Muscle of leg (tissue), 11 donors: ENCODE results near the gene ARPP19. TPM values are rescaled to one million over a fixed set of nuclear protein-coding genes. Genes with fewer than 3 reads are reported as not detected.
"Not testable (repeated sequence)": the region's sequence is repeated elsewhere in the genome, so short reads cannot be mapped to it uniquely, and the experiment has no call there.

ENCODE experiments used
- DNase-seq: peaks from one replicate; pipeline ENCODE4 v3.0.0; 2013
- H3K27ac ChIP-seq: one replicate; pipeline ENCODE4 v1.5.1; 2013; ENCODE audit warnings: mild to moderate bottlenecking, low read length, control low read depth
- H3K27me3 ChIP-seq: one replicate; pipeline ENCODE4 v1.6.1; 2013; ENCODE audit warnings: low read length; ENCODE audit not compliant: control insufficient read depth, insufficient read depth
- H3K36me3 ChIP-seq: one replicate; pipeline ENCODE4 v1.6.1; 2013; ENCODE audit warnings: low read length; ENCODE audit not compliant: control insufficient read depth, insufficient read depth
- H3K4me1 ChIP-seq: one replicate; pipeline ENCODE4 v1.6.1; 2013; ENCODE audit warnings: low read length; ENCODE audit not compliant: control insufficient read depth, insufficient read depth
- H3K4me3 ChIP-seq: one replicate; pipeline ENCODE4 v1.5.1; 2013; ENCODE audit warnings: low read length, control low read depth
- H3K9me3 ChIP-seq: replicated peaks from 2 replicates; pipeline ENCODE4 v1.6.1; 2013; ENCODE audit warnings: low read depth, low read length; ENCODE audit not compliant: control insufficient read depth
- WGBS: methylation state at CpG from one replicate; pipeline ENCODE4 v1.1.5; 2013; ENCODE audit warnings: missing lambda C conversion rate; ENCODE audit not compliant: insufficient coverage; 5-methylcytosine and 5-hydroxymethylcytosine counted together
- polyA plus RNA-seq, 8 donors: library from polyadenylated mRNA; unstranded; fragments of 120-200 nt; gene quantifications; one replicate each; pipeline versions ENCODE4 v1.2.1 to v1.2.3, GENCODE V29; 2013; ENCODE audit warnings: inconsistent platforms in 1 of 8, low replicate concordance in 1 of 8; ENCODE audit not compliant: insufficient read length in 8 of 8, insufficient read depth in 1 of 8
- total RNA-seq: library from RNA; stranded (reverse); fragments of 120-200 nt; gene quantifications from one replicate; pipeline ENCODE4 v1.2.4, GENCODE V29; 2013

ARPP19 gene
- total and polyA plus RNA-seq, 9 donors: 60.4 to 72.3 (median 65.7) TPM

GRCh38 chr15:52574623-52575022 lies 5.8 kb upstream of the ARPP19 start:
- WGBS: 91% methylated on average over 3 of the region's 3 CpGs
- H3K4me1 ChIP-seq, H3K4me3 ChIP-seq, DNase-seq, H3K27me3 ChIP-seq, H3K36me3 ChIP-seq, H3K27ac ChIP-seq, H3K9me3 ChIP-seq: not testable (repeated sequence)

GRCh38 chr15:52567871-52568600 lies 794 bp downstream of the ARPP19 start:
- WGBS: 0% methylated on average over 12 of the region's 25 CpGs
- no peaks in the 10 kb centered on the region for H3K27me3 ChIP-seq
- H3K9me3 ChIP-seq: no peaks in the 10 kb centered on the region
- peak overlapping the region; percentile 85 for H3K4me3 ChIP-seq
- peak; percentile 69 for DNase-seq
- no peaks in the 10 kb centered on the region for H3K36me3 ChIP-seq
- H3K27ac ChIP-seq: peak overlapping the region; percentile 94
- peaks cover 12% of the 10 kb centered on the region for H3K4me1 ChIP-seq

- Histone ChIP-seq H3K9me3 (no peaks in the 10 kb centered on the region), H3K36me3 (no peaks in the 10 kb centered on the region), H3K4me1 (peaks cover 12% of the 10 kb centered on the region), H3K4me3 (no peak overlapping the region), H3K27me3 (no peaks in the 10 kb centered on the region), H3K27ac (no peak overlapping the region)
- WGBS: 100% methylated on average over 1 of the region's 4 CpGs
- no peak for DNase-seq
Observed at GRCh38 chr15:52566889-52567288, 1.9 kb downstream of the ARPP19 start.

- WGBS: 100% methylated on average over 3 of the region's 13 CpGs
- DNase-seq: peak; percentile 37
- not testable (repeated sequence) for H3K4me3 ChIP-seq, H3K27ac ChIP-seq, H3K36me3 ChIP-seq, H3K9me3 ChIP-seq, H3K27me3 ChIP-seq
- peaks cover 12% of the 10 kb centered on the region for H3K4me1 ChIP-seq
Observed at GRCh38 chr15:52565417-52566358, 3.1 kb downstream of the ARPP19 start.

- Histone ChIP-seq H3K4me1 (peaks cover 10% of the 10 kb centered on the region), H3K27me3 (no peaks in the 10 kb centered on the region), H3K9me3 (no peaks in the 10 kb centered on the region), H3K36me3 (peaks cover 5% of the 10 kb centered on the region), H3K4me3 (no peak overlapping the region), H3K27ac (no peak overlapping the region)
- no CpG with 5 or more reads among the region's 4 CpGs for WGBS
- DNase-seq: no peak
Observed at GRCh38 chr15:52563501-52564060, 5.2 kb downstream of the ARPP19 start.

- no peak overlapping the region for H3K4me3 ChIP-seq
- no peaks in the 10 kb centered on the region for H3K4me1 ChIP-seq
- no CpG with 5 or more reads among the region's 2 CpGs for WGBS
- peaks cover 5% of the 10 kb centered on the region for H3K36me3 ChIP-seq
- no peak overlapping the region for H3K27ac ChIP-seq
- H3K27me3 ChIP-seq: no peaks in the 10 kb centered on the region
- no peaks in the 10 kb centered on the region for H3K9me3 ChIP-seq
- no peak for DNase-seq
Observed at GRCh38 chr15:52559575-52559974, 9.3 kb downstream of the ARPP19 start.

GRCh38 chr15:52559022-52559421 lies 9.8 kb downstream of the ARPP19 start:
- Histone ChIP-seq H3K27me3 (no peaks in the 10 kb centered on the region), H3K36me3 (peaks cover 5% of the 10 kb centered on the region), H3K4me1 (no peaks in the 10 kb centered on the region), H3K9me3 (no peaks in the 10 kb centered on the region), H3K4me3 (no peak overlapping the region), H3K27ac (no peak overlapping the region)
- no peak for DNase-seq
- WGBS: no CpG with 5 or more reads among the region's 6 CpGs

GRCh38 chr15:52558196-52558595 lies 10.6 kb downstream of the ARPP19 start:
- no peaks in the 10 kb centered on the region for H3K27me3 ChIP-seq
- H3K4me3 ChIP-seq: no peak overlapping the region
- no peak overlapping the region for H3K27ac ChIP-seq
- no peaks in the 10 kb centered on the region for H3K4me1 ChIP-seq
- peaks cover 5% of the 10 kb centered on the region for H3K36me3 ChIP-seq
- WGBS: 71% methylated on average over 1 of the region's 5 CpGs
- H3K9me3 ChIP-seq: no peaks in the 10 kb centered on the region
- no peak for DNase-seq

- no peaks in the 10 kb centered on the region for H3K27me3 ChIP-seq
- H3K4me3 ChIP-seq: no peak overlapping the region
- no peak overlapping the region for H3K27ac ChIP-seq
- no peaks in the 10 kb centered on the region for H3K4me1 ChIP-seq
- no peaks in the 10 kb centered on the region for H3K9me3 ChIP-seq
- no peak for DNase-seq
- H3K36me3 ChIP-seq: peaks cover 6% of the 10 kb centered on the region
Observed at GRCh38 chr15:52557274-52557641, 11.6 kb downstream of the ARPP19 start.

- Histone ChIP-seq H3K4me1 (no peaks in the 10 kb centered on the region), H3K9me3 (no peaks in the 10 kb centered on the region), H3K27ac (no peak overlapping the region), H3K36me3 (peaks cover 11% of the 10 kb centered on the region), H3K27me3 (no peaks in the 10 kb centered on the region), H3K4me3 (no peak overlapping the region)
- no CpG with 5 or more reads among the region's 3 CpGs for WGBS
- DNase-seq: no peak
Observed at GRCh38 chr15:52556524-52557273, 12.1 kb downstream of the ARPP19 start.
